Kidney (tissue), 14 donors: Measurements from ENCODE around the gene HKDC1. TPM values are rescaled to one million over a fixed set of nuclear protein-coding genes. Genes with fewer than 3 reads are reported as not detected.

Experiments used
- DNase-seq, 5 donors: peaks; one replicate each; pipeline ENCODE4 v3.0.0-alpha.2; 2013 to 2020
- FAIRE-seq: peaks from 2 replicates; lab custom pipeline; 2012; peaks lifted over from hg19 to GRCh38; lab: Jason Lieb, UNC
- H3K27ac ChIP-seq, 2 donors: one replicate each; pipeline ENCODE4 v1.7.0; 2013; ENCODE audit warnings: low read depth in 2 of 2, low read length in 2 of 2, inconsistent platforms in 1 of 2
- H3K27me3 ChIP-seq: one replicate; pipeline ENCODE4 v1.7.1; 2013; ENCODE audit warnings: low read length, inconsistent platforms; ENCODE audit not compliant: control insufficient read depth, insufficient read depth
- H3K36me3 ChIP-seq, 3 donors: one replicate each; pipeline versions ENCODE4 v1.7.0 to v1.7.1; 2013; ENCODE audit warnings: low read length in 3 of 3, control low read depth in 1 of 3, inconsistent platforms in 1 of 3; ENCODE audit not compliant: insufficient read depth in 3 of 3, control insufficient read depth in 2 of 3
- H3K4me1 ChIP-seq, 3 donors: one replicate each; pipeline versions ENCODE4 v1.7.0 to v1.7.1; 2013; ENCODE audit warnings: low read length in 3 of 3, inconsistent platforms in 1 of 3, low read depth in 1 of 3; ENCODE audit not compliant: control insufficient read depth in 2 of 3, insufficient read depth in 2 of 3
- H3K4me3 ChIP-seq, 3 donors: one replicate each; pipeline versions ENCODE4 v1.7.0 to v1.8.1; 2013; ENCODE audit warnings: low read length in 3 of 3, control low read depth in 1 of 3, inconsistent platforms in 1 of 3
- H3K9ac ChIP-seq, 3 donors: one replicate each; pipeline versions ENCODE4 v1.7.0 to v1.7.1; 2013; ENCODE audit warnings: low read length in 3 of 3, control low read depth in 1 of 3, inconsistent platforms in 1 of 3
- H3K9me3 ChIP-seq, 3 donors: one replicate each; pipeline versions ENCODE4 v1.7.0 to v1.7.1; 2013; ENCODE audit warnings: low read length in 3 of 3, control low read depth in 1 of 3, inconsistent platforms in 1 of 3; ENCODE audit not compliant: control insufficient read depth in 2 of 3, insufficient read depth in 1 of 3
- intact Hi-C: fragments of 100-400 bp; cut with DNase I; formaldehyde crosslinking; loops from one replicate; pipeline ENCODE4 v1.11.1; 2022
- polyA plus RNA-seq: library from polyadenylated mRNA; stranded (reverse); fragments of 350-450 nt; fragmentation: Illumina TruSeq; extraction: RNeasy Lipid Tissue Mini Kit (QIAGEN cat#74804); gene quantifications from one replicate; pipeline ENCODE4 v1.2.3, GENCODE V29; 2014; ENCODE audit warnings: low read depth, low replicate concordance; ENCODE audit not compliant: insufficient read depth
- total RNA-seq: library from RNA; stranded (reverse); fragmentation: NEBNext Ultra II Directional; extraction: Animal tissue kit (Norgen Biotek cat#: 25700); gene quantifications from one replicate; pipeline ENCODE4 v1.2.1, GENCODE V29; 2021
- TF ChIP-seq, protein P1 (sequence below): IDR thresholded peaks from 3 replicates; pipeline ENCODE4 v1.5.1; 2012; ENCODE audit warnings: mild to moderate bottlenecking, moderate library complexity, borderline replicate concordance; ENCODE audit not compliant: insufficient read depth; ENCODE audit errors: extremely low read depth
- donor health status: control.
- donor health status: control.
- donor health status: control.
- donor health status: control.
- donor health status: control.
- donor health status: DM: yes; HTN: yes; CAD: no.
- donor health status: Normal renal cell carcinoma (clear cell type).

Gene HKDC1
- total and polyA plus RNA-seq, 2 donors from 2014 or later = 8.3 to 27.4 TPM

DNA sequence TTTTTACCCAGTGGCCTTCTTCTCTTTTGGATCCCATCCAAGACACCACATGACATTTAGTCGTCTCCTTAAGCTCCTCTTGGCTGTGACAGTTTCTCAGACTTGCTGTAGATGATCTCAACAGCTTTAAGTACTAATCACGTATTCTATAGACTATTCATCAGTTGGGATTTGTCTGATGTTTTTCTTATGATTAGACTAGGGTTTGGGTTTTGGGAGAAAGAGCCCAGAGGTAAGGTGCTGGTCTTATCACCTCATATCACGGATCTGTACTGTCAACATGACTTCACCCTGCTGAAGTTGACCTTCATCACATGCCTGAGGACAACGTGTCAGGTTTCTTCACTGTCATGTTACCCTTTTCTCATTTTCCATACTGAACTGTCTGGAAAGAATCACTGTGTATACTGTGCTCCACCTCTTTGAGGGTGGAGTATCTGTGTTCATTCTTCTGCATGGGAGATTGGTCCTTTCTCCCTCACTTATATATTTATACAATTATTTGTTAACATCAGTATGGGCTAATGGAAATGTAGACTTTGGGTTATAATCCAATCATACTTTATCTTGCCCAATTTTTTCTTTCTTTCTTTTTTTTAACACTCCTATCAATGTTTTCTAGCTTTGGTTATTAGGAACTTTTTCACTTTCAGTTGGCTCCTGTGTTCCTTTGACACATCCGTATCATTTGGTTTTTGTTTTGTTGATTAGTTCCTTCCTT, 6.4 kb upstream of the HKDC1 start:
- TF ChIP-seq, protein P1, sequence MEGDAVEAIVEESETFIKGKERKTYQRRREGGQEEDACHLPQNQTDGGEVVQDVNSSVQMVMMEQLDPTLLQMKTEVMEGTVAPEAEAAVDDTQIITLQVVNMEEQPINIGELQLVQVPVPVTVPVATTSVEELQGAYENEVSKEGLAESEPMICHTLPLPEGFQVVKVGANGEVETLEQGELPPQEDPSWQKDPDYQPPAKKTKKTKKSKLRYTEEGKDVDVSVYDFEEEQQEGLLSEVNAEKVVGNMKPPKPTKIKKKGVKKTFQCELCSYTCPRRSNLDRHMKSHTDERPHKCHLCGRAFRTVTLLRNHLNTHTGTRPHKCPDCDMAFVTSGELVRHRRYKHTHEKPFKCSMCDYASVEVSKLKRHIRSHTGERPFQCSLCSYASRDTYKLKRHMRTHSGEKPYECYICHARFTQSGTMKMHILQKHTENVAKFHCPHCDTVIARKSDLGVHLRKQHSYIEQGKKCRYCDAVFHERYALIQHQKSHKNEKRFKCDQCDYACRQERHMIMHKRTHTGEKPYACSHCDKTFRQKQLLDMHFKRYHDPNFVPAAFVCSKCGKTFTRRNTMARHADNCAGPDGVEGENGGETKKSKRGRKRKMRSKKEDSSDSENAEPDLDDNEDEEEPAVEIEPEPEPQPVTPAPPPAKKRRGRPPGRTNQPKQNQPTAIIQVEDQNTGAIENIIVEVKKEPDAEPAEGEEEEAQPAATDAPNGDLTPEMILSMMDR = no peak
- DNase-seq (no peak), FAIRE-seq (no peak)
- H3K27ac ChIP-seq = no peak overlapping the region
- H3K36me3 ChIP-seq = peaks cover 0 to 2% (median under 1%) of the 10 kb centered on the region in 3 donors
- peaks cover 0 to 6% (median 0%) of the 10 kb centered on the region in 3 donors for H3K9me3 ChIP-seq
- intact Hi-C loops = no loop called here
- H3K9ac ChIP-seq = no peak overlapping the region
- H3K4me3 ChIP-seq = no peak overlapping the region
- no peaks in the 10 kb centered on the region for H3K27me3 ChIP-seq
- peaks cover 0 to 7% (median 3%) of the 10 kb centered on the region in 3 donors for H3K4me1 ChIP-seq

DNA sequence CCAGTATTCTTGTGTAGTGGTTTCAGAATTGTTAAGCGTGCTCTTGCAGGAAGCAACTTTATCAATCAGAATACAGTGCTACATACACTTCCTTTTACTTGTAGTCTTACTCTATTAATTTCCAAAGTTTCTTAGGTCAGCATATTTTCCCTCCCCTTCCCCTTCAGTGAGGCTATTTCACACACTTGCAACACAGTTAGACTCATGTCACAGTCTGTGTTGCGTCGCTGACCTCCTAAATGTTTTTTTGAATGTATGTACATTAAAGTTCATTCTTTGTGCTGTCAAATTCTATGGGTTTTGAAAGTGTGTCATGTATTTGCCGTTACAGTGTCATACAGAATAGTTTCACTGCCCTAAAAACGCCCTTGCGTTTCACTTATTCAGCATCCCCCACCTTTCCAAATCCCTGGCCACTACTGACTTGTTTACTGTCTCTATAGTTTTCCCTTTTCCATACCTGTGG, 5.4 kb upstream of the HKDC1 start:
- H3K9ac ChIP-seq = no peak overlapping the region
- no peaks in the 10 kb centered on the region for H3K36me3 ChIP-seq
- no peak overlapping the region for H3K27ac ChIP-seq
- no peak for FAIRE-seq
- TF ChIP-seq, protein P1 = no peak
- H3K4me1 ChIP-seq = peaks cover 0 to 9% (median 3%) of the 10 kb centered on the region in 3 donors
- H3K9me3 ChIP-seq = peaks cover 0 to 6% (median 0%) of the 10 kb centered on the region in 3 donors
- no peak overlapping the region for H3K4me3 ChIP-seq
- intact Hi-C loops = no loop called here
- no peaks in the 10 kb centered on the region for H3K27me3 ChIP-seq
- DNase-seq = no peak

DNA sequence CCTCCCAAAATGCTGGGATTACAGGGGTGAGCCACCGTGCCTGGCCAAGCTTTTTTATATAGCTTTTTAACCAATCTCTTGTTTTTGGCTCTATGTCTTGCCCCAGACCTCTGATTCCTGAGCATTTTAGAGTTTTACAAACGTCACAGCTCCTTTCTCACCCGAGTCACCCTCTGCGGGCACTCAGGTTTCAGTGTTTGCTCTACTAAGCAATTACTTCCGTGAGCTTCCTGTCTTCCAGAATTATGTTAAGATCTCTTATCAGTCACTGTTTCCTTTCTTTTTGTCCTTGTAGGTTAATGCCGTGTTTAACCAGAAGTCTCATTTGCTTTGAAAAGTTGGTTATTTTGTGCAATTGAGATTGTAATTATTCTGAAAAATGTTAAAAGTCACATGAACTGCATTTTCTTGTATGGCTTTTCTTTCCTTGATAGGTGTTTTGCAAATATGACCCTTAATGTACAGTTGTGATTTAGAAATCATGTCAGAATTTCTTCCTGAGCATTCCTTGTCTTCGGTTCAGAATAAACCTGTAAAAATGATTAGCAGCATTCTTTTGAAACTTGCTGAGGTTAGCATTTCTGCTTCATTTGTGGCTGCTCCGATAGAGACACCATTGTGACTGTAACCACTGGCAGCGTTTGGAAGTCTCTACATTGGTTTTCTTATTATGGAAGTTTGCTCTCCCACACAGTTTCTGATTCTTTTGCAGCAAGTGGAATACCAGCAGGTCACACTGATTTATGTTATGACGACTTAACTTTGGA, 4.5 kb upstream of the HKDC1 start:
- Histone ChIP-seq H3K4me3 (peak overlapping the region in 1 of 3 donors; percentile 19), H3K27me3 (no peaks in the 10 kb centered on the region), H3K27ac (peak overlapping the region in 1 of 2 donors; percentile 1), H3K36me3 (no peaks in the 10 kb centered on the region), H3K9me3 (peaks cover 0 to 6% (median 0%) of the 10 kb centered on the region in 3 donors), H3K4me1 (peaks cover 0 to 11% (median 3%) of the 10 kb centered on the region in 3 donors), H3K9ac (no peak overlapping the region)
- TF ChIP-seq, protein P1 = no peak
- DNase-seq = peak in 2 of 5 donors; percentile 28 to 29
- no peak for FAIRE-seq
- intact Hi-C loops = no loop called here
